A549 (cell line): ENCODE measurements around the gene CATSPERE. TPM values are rescaled to one million over a fixed set of nuclear protein-coding genes. Genes with fewer than 3 reads are reported as not detected.

Experiments used
- ATAC-seq, 2 experiments: fragments of 200-7000 bp in 1 of 2; fragments of >200 bp in 1 of 2; cut with Nextera tagmentation in 1 of 2; cut with Tn5 transposase in 1 of 2; 3 replicates each; pipeline versions ENCODE4 v1.8.0 to v1.9.1; 2018 to 2020; ENCODE audit warnings: mild to moderate bottlenecking in 1 of 2, moderate library complexity in 1 of 2
- CTCF ChIA-PET: fragments of 300-600 bp; sonication (Branson Sonifier 250); formaldehyde crosslinking; extraction: SDS; loops from one replicate; lab custom pipeline; 2021; ENCODE audit warnings: antibody characterized with exemption, inconsistent platforms; lab: Yijun Ruan, JAX
- POLR2A ChIA-PET: fragments of 350-600 bp; formaldehyde crosslinking; extraction: SDS; loops from one replicate; lab custom pipeline; 2021; ENCODE audit warnings: antibody characterized with exemption, inconsistent platforms; lab: Yijun Ruan, JAX
- DNase-seq, 2 experiments: peaks; one replicate each; pipeline versions ENCODE4 v3.0.0 to v3.0.0-alpha.2; 2011 to 2016; ENCODE audit warnings: low read depth in 1 of 2, low spot score in 1 of 2
- FAIRE-seq: peaks from 2 replicates; lab custom pipeline; 2011; peaks lifted over from hg19 to GRCh38; lab: Jason Lieb, UNC
- H3K27ac ChIP-seq, 2 experiments: fragments of >200 bp; sonication (Bioruptor Twin); formaldehyde crosslinking; 3 replicates each; pipeline ENCODE4 v1.5.1; 2016 to 2017
- H3K4me1 ChIP-seq: fragments of >200 bp; sonication (Bioruptor Twin); formaldehyde crosslinking; 3 replicates; pipeline ENCODE4 v1.6.1; 2016
- H3K4me2 ChIP-seq: fragments of >200 bp; sonication (Bioruptor Twin); formaldehyde crosslinking; 3 replicates; pipeline ENCODE4 v1.6.1; 2016
- H3K4me3 ChIP-seq: fragments of >200 bp; sonication (Bioruptor Twin); formaldehyde crosslinking; 3 replicates; pipeline ENCODE4 v1.5.1; 2016
- H3K9me3 ChIP-seq: fragments of >200 bp; sonication (Bioruptor Twin); formaldehyde crosslinking; 3 replicates; pipeline ENCODE4 v1.6.1; 2016
- CHD4 ChIP-seq: fragments of 200-600 bp; sonication (generic); IDR thresholded peaks from 2 replicates; pipeline ENCODE4 v1.6.1; 2016; ENCODE audit warnings: antibody characterized with exemption, mild to moderate bottlenecking, borderline replicate concordance
- EHF ChIP-seq: fragments of 250-450 bp; sonication (Bioruptor Pico); IDR thresholded peaks from 2 replicates; pipeline ENCODE4 v1.5.0; 2020; ENCODE audit warnings: mild to moderate bottlenecking
- EHMT2 ChIP-seq: fragments of 200-600 bp; sonication (generic); IDR thresholded peaks from 2 replicates; pipeline ENCODE4 v1.6.1; 2016; ENCODE audit warnings: antibody characterized with exemption, low read depth, mild to moderate bottlenecking, moderate library complexity
- EP300 ChIP-seq, 2 experiments: fragments of >200 bp; sonication (Bioruptor Twin); formaldehyde crosslinking; IDR thresholded peaks; 2 replicates in 1 of 2; 3 replicates in 1 of 2; pipeline ENCODE4 v1.6.1; 2016 to 2017
- FOSL2 ChIP-seq, 2 experiments: fragments of 450-650 bp in 1 of 2; fragments of >200 bp in 1 of 2; sonication (Bioruptor Twin) in 1 of 2; formaldehyde crosslinking; IDR thresholded peaks; 2 replicates each; pipeline versions ENCODE4 v1.5.0 to v1.6.1; 2016 to 2020; ENCODE audit warnings: mild to moderate bottlenecking in 1 of 2, moderate library complexity in 1 of 2
- GATA3 ChIP-seq: IDR thresholded peaks from 2 replicates; pipeline ENCODE4 v1.6.1; 2012; ENCODE audit warnings: borderline replicate concordance
- HDAC2 ChIP-seq: fragments of 200-600 bp; sonication (generic); IDR thresholded peaks from 2 replicates; pipeline ENCODE4 v1.6.1; 2016
- HEYL ChIP-seq: fragments of 250-450 bp; sonication (Bioruptor Pico); IDR thresholded peaks from 2 replicates; pipeline ENCODE4 v1.8.0; 2021; ENCODE audit warnings: mild to moderate bottlenecking, moderate library complexity
- KDM1A ChIP-seq: fragments of 200-600 bp; sonication (generic); IDR thresholded peaks from 2 replicates; pipeline ENCODE4 v1.6.1; 2016; ENCODE audit warnings: low read depth, mild to moderate bottlenecking
- MAFK ChIP-seq: fragments of 450-650 bp; IDR thresholded peaks from 2 replicates; pipeline ENCODE4 v1.6.1; 2014; ENCODE audit not compliant: partially characterized antibody
- MAZ ChIP-seq: fragments of 150-350 bp; IDR thresholded peaks from 2 replicates; pipeline ENCODE4 v1.6.1; 2014; ENCODE audit warnings: antibody characterized with exemption, low read depth, low read length, borderline replicate concordance
- NFE2L2 ChIP-seq: fragments of 150-350 bp; conservative IDR thresholded peaks from 2 replicates; pipeline ENCODE4 v1.6.1; 2014; ENCODE audit warnings: low read length
- NPAS2 ChIP-seq: fragments of 250-450 bp; sonication (Bioruptor Pico); IDR thresholded peaks from 2 replicates; pipeline ENCODE4 v1.8.0; 2022; ENCODE audit warnings: mild to moderate bottlenecking, moderate library complexity, borderline replicate concordance
- NR3C1 ChIP-seq: fragments of >200 bp; sonication (Bioruptor Twin); formaldehyde crosslinking; IDR thresholded peaks from 3 replicates; pipeline ENCODE4 v1.6.1; 2017
- POLR2A ChIP-seq: IDR thresholded peaks from 2 replicates; pipeline ENCODE4 v1.6.1; 2012; ENCODE audit warnings: mild to moderate bottlenecking, low read length
- POLR2AphosphoS2 ChIP-seq: conservative IDR thresholded peaks from 2 replicates; pipeline ENCODE4 v1.6.1; 2012; ENCODE audit warnings: low read length, improper control_type of control experiment, inconsistent platforms
- RCOR1 ChIP-seq: fragments of 150-350 bp; IDR thresholded peaks from 2 replicates; pipeline ENCODE4 v1.6.1; 2014; ENCODE audit warnings: antibody characterized with exemption, low read length, low read depth
- RNF2 ChIP-seq: fragments of 200-600 bp; sonication (generic); IDR thresholded peaks from 2 replicates; pipeline ENCODE4 v1.6.1; 2016; ENCODE audit warnings: low read depth, mild to moderate bottlenecking, antibody characterized with exemption, moderate library complexity, borderline replicate concordance
- TP53 ChIP-seq: fragments of 250-450 bp; sonication (Bioruptor Pico); IDR thresholded peaks from 2 replicates; pipeline ENCODE4 v1.5.0; 2021; ENCODE audit warnings: mild to moderate bottlenecking, moderate library complexity
- ZFP36 ChIP-seq: fragments of 450-650 bp; IDR thresholded peaks from 2 replicates; pipeline ENCODE4 v1.6.1; 2014; ENCODE audit warnings: borderline replicate concordance; ENCODE audit not compliant: partially characterized antibody
- ZNF302 ChIP-seq: fragments of 250-450 bp; sonication (Bioruptor Pico); IDR thresholded peaks from 2 replicates; pipeline ENCODE4 v1.9.0; 2021; ENCODE audit warnings: inconsistent platforms, mild to moderate bottlenecking, moderate library complexity
- WGBS: methylation state at CpG from one replicate; pipeline ENCODE4 v1.1.6; 2017; ENCODE audit errors: missing lambda C conversion rate; 5-methylcytosine and 5-hydroxymethylcytosine counted together
- polyA plus RNA-seq, 4 experiments: library from polyadenylated mRNA; depleted of rRNA in 3 of 4; stranded (reverse); fragments of >200 nt; fragmentation: RNase III in 1 of 4; extraction: RNeasy Plus Mini Kit Qiagen cat#74134 plus additional on column Dnase treatment in 1 of 4; gene quantifications; 2 replicates in 3 of 4; 3 replicates in 1 of 4; pipeline ENCODE4 v1.2.3, GENCODE V29; 2011 to 2017
- TF ChIP-seq, protein P1 (sequence below): IDR thresholded peaks from 2 replicates; pipeline ENCODE4 v1.6.1; 2012
- TF ChIP-seq, protein P2 (sequence below): IDR thresholded peaks from 2 replicates; pipeline ENCODE4 v1.6.1; 2012

CATSPERE gene
- polyA plus RNA-seq, 2 of the 4 experiments (the other 2 are of a cell fraction), result 0.25 to 0.43 TPM

GRCh38 chr1:244667797-244668196, 206.7 kb downstream of the CATSPERE start:
- peak; percentile 63 for TF ChIP-seq MAFK
- TF ChIP-seq FOSL2 (IDR thresholded peaks at IDR 0.05), result no peak
- no peak for TF ChIP-seq FOSL2 (CRISPR knock-in tag; IDR thresholded peaks at IDR 0.05)
- 96% methylated on average over 2 of the region's 2 CpGs for WGBS
- DNase-seq (no peak), FAIRE-seq (no peak), ATAC-seq (no peak)
- ChIA-PET POLR2A (no interaction called here), CTCF (no interaction called here)
- Histone ChIP-seq H3K4me1 (no peaks in the 10 kb centered on the region), H3K9me3 (no peaks in the 10 kb centered on the region), H3K4me2 (no peak overlapping the region), H3K4me3 (no peak overlapping the region), H3K27ac (no peak overlapping the region)

DNA sequence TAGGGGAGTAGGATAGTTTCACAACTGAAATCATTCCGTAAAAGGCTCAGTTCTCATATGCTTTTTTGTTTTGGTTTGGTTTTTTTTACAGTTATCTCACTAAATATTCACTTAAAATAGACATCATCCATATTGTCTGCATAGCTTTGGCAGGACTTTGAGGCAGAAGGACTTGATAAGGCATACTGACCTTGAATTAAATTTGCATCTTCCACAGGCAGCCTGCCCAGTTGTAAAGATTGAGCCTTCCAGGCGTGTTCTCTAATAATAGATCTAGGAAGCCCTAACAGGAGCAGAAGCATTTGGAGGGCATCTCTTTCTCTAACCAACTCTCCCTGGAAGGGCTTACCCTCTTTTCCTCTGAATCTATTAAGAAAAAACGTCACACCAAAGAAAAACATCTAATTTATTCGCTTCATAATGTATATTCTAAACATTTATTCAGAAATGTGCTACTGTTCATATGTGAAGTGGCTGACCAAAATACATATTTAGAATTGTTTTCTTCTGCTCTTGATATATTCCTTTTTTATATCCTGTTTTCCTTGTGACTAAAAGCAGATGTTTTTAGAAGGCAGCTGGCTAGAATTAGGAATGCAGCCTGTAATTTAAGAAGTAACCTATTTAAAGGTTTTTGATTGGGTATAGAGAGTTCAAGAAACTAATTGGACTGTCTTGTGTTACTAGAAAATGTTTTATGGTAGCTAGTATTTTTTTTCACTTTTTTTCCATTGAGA, 212.0 kb downstream of the CATSPERE start:
- no peak for TF ChIP-seq HEYL (CRISPR knock-in tag)
- TF ChIP-seq ZNF302, result no peak
- no peak for TF ChIP-seq GATA3
- TF ChIP-seq ZFP36, result no peak
- TF ChIP-seq POLR2A, result no peak
- TF ChIP-seq NR3C1, result no peak
- no peak for TF ChIP-seq NFE2L2
- TF ChIP-seq RCOR1, result no peak
- no peak for TF ChIP-seq MAZ
- no peak for TF ChIP-seq TP53 (CRISPR knock-in tag)
- no peak for TF ChIP-seq POLR2AphosphoS2
- WGBS, result 72% methylated on average over 4 of the region's 4 CpGs
- POLR2A ChIA-PET, result no interaction called here
- H3K4me3 ChIP-seq, result no peak overlapping the region
- no peaks in the 10 kb centered on the region for H3K9me3 ChIP-seq
- H3K4me1 ChIP-seq, result no peaks in the 10 kb centered on the region
- FAIRE-seq (no peak), ATAC-seq (no peak), DNase-seq (no peak)
- no peak overlapping the region for H3K27ac ChIP-seq
- CTCF ChIA-PET, result interaction anchor here (1.2 kb wide), 1 partner anchor 39 kb away, joined by 3 read pairs; no protein-coding TSS in a partner anchor
- H3K4me2 ChIP-seq, result no peak overlapping the region

- H3K9me3 ChIP-seq, result no peaks in the 10 kb centered on the region
- ChIA-PET POLR2A (no interaction called here), CTCF (interaction anchor here (1.2 kb wide), 1 partner anchor 38 kb away, joined by 3 read pairs; no protein-coding TSS in a partner anchor)
- no peak for DNase-seq
- no peaks in the 10 kb centered on the region for H3K4me1 ChIP-seq
- WGBS, result 68% methylated on average over 4 of the region's 4 CpGs
- FAIRE-seq, result no peak
- no peak overlapping the region for H3K4me2 ChIP-seq
- no peak for TF ChIP-seq GATA3
- no peak for TF ChIP-seq FOSL2 (IDR thresholded peaks at IDR 0.05)
- TF ChIP-seq FOSL2 (CRISPR knock-in tag; IDR thresholded peaks at IDR 0.05), result no peak
- no peak for TF ChIP-seq ZFP36
- no peak for TF ChIP-seq KDM1A
- TF ChIP-seq CHD4, result no peak
- TF ChIP-seq RNF2, result no peak
- no peak for TF ChIP-seq EP300 (IDR thresholded peaks at IDR 0.05)
- TF ChIP-seq TP53 (CRISPR knock-in tag), result no peak
- TF ChIP-seq EHF (CRISPR knock-in tag), result no peak
- TF ChIP-seq, protein P1, sequence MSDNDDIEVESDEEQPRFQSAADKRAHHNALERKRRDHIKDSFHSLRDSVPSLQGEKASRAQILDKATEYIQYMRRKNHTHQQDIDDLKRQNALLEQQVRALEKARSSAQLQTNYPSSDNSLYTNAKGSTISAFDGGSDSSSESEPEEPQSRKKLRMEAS, result no peak
- no peak for TF ChIP-seq EHMT2
- no peak for TF ChIP-seq HEYL (CRISPR knock-in tag)
- no peak for TF ChIP-seq NPAS2 (CRISPR knock-in tag)
- TF ChIP-seq, protein P2, sequence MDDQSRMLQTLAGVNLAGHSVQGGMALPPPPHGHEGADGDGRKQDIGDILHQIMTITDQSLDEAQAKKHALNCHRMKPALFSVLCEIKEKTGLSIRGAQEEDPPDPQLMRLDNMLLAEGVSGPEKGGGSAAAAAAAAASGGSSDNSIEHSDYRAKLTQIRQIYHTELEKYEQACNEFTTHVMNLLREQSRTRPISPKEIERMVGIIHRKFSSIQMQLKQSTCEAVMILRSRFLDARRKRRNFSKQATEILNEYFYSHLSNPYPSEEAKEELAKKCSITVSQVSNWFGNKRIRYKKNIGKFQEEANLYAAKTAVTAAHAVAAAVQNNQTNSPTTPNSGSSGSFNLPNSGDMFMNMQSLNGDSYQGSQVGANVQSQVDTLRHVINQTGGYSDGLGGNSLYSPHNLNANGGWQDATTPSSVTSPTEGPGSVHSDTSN, result no peak
- no peak for TF ChIP-seq HDAC2
- no peak overlapping the region for H3K4me3 ChIP-seq
- H3K27ac ChIP-seq, result no peak overlapping the region
- ATAC-seq, result no peak
Observed at GRCh38 chr1:244674446-244674845, 213.4 kb downstream of the CATSPERE start.
